ENCODE measurements around the gene DERA. TPM values are rescaled to one million over a fixed set of nuclear protein-coding genes. Genes with fewer than 3 reads are reported as not detected.

Gene DERA
- total RNA-seq, 1 donor from 2014 or later = 52.6 TPM

GRCh38 chr12:16086942-16087341, 175.8 kb downstream of the DERA start:
- no peak overlapping the region for H3K4me3 ChIP-seq (ENCODE audit: low read depth, low read length)
- DNase-seq (ENCODE audit: low read depth) = no peak
- no peak for TF ChIP-seq CTCF (conservative IDR thresholded peaks at IDR 0.05; ENCODE audit: low read depth, low read length)

Other genes with a start within 250 kb of the DERA start
- 41.7 and 47.0 TPM in 2 replicates for gene EPS8, start 121.9 kb upstream of the DERA start, total RNA-seq
- gene STRAP, start 28.9 kb upstream of the DERA start, total RNA-seq = 163 and 196 TPM in 2 replicates

Measured in epithelial cell of proximal tubule (primary cell).